ENCODE measurements around the gene ULBP1.

ULBP1 gene

GRCh38 chr6:149987602-149988107 is 23.9 kb downstream of the ULBP1 start:
- Histone ChIP-seq H3K36me3 (ENCODE audit: low read length) (no peaks in the 10 kb centered on the region), H3K9me2 (replicated peaks; ENCODE audit: insufficient read depth, low read length) (no peaks in the 10 kb centered on the region), H3K27ac (ENCODE audit: low read depth, low read length) (no peak overlapping the region), H2AFZ (ENCODE audit: low read depth, low read length, severe bottlenecking) (no peak overlapping the region), H3K4me2 (ENCODE audit: low read depth, low read length, poor library complexity, severe bottlenecking) (no peak overlapping the region), H3K9ac (ENCODE audit: low read length) (no peak overlapping the region), H3K27me3 (ENCODE audit: low read length) (no peaks in the 10 kb centered on the region), H3K79me2 (ENCODE audit: insufficient read depth, low read length) (no peaks in the 10 kb centered on the region), H3K9me3 (ENCODE audit: insufficient read depth, low read length) (no peaks in the 10 kb centered on the region), H3K4me3 (ENCODE audit: insufficient read depth, low read length, poor library complexity, severe bottlenecking) (no peak overlapping the region), H4K20me1 (ENCODE audit: low read depth, low read length) (no peaks in the 10 kb centered on the region), H3F3A (ENCODE audit: insufficient read depth) (no peaks in the 10 kb centered on the region)
- TF ChIP-seq EZH2phosphoT487 (conservative IDR thresholded peaks at IDR 0.05; ENCODE audit: low read length): no peak
- no peak for TF ChIP-seq CTCF (IDR thresholded peaks at IDR 0.05; ENCODE audit: insufficient read depth, low read length, poor library complexity, severe bottlenecking)

GRCh38 chr6:149988550-149989346 is 25.0 kb downstream of the ULBP1 start:
- Histone ChIP-seq H3K36me3 (ENCODE audit: low read length) (no peaks in the 10 kb centered on the region), H3K79me2 (ENCODE audit: insufficient read depth, low read length) (no peaks in the 10 kb centered on the region), H2AFZ (ENCODE audit: low read depth, low read length, severe bottlenecking) (no peak overlapping the region), H4K20me1 (ENCODE audit: low read depth, low read length) (no peaks in the 10 kb centered on the region), H3K9me2 (replicated peaks; ENCODE audit: insufficient read depth, low read length) (no peaks in the 10 kb centered on the region), H3K4me2 (ENCODE audit: low read depth, low read length, poor library complexity, severe bottlenecking) (no peak overlapping the region), H3F3A (ENCODE audit: insufficient read depth) (no peaks in the 10 kb centered on the region), H3K9ac (ENCODE audit: low read length) (no peak overlapping the region), H3K27ac (ENCODE audit: low read depth, low read length) (no peak overlapping the region), H3K9me3 (ENCODE audit: insufficient read depth, low read length) (no peaks in the 10 kb centered on the region), H3K4me3 (ENCODE audit: insufficient read depth, low read length, poor library complexity, severe bottlenecking) (no peak overlapping the region), H3K27me3 (ENCODE audit: low read length) (no peaks in the 10 kb centered on the region)
- TF ChIP-seq EZH2phosphoT487 (conservative IDR thresholded peaks at IDR 0.05; ENCODE audit: low read length) (no peak), CTCF (IDR thresholded peaks at IDR 0.05; ENCODE audit: insufficient read depth, low read length, poor library complexity, severe bottlenecking) (no peak)

GRCh38 chr6:149990212-149990660 is 26.5 kb downstream of the ULBP1 start:
- no peaks in the 10 kb centered on the region for H4K20me1 ChIP-seq (ENCODE audit: low read depth, low read length)
- no peak overlapping the region for H2AFZ ChIP-seq (ENCODE audit: low read depth, low read length, severe bottlenecking)
- no peak overlapping the region for H3K9ac ChIP-seq (ENCODE audit: low read length)
- H3F3A ChIP-seq (ENCODE audit: insufficient read depth): no peaks in the 10 kb centered on the region
- H3K9me3 ChIP-seq (ENCODE audit: insufficient read depth, low read length): no peaks in the 10 kb centered on the region
- H3K4me3 ChIP-seq (ENCODE audit: insufficient read depth, low read length, poor library complexity, severe bottlenecking): no peak overlapping the region
- no peaks in the 10 kb centered on the region for H3K36me3 ChIP-seq (ENCODE audit: low read length)
- TF ChIP-seq EZH2phosphoT487 (conservative IDR thresholded peaks at IDR 0.05; ENCODE audit: low read length) (no peak), CTCF (IDR thresholded peaks at IDR 0.05; ENCODE audit: insufficient read depth, low read length, poor library complexity, severe bottlenecking) (no peak)
- no peaks in the 10 kb centered on the region for H3K79me2 ChIP-seq (ENCODE audit: insufficient read depth, low read length)
- H3K4me2 ChIP-seq (ENCODE audit: low read depth, low read length, poor library complexity, severe bottlenecking): peak overlapping the region; percentile 43
- H3K27me3 ChIP-seq (ENCODE audit: low read length): no peaks in the 10 kb centered on the region
- no peak overlapping the region for H3K27ac ChIP-seq (ENCODE audit: low read depth, low read length)
- H3K9me2 ChIP-seq (replicated peaks; ENCODE audit: insufficient read depth, low read length): no peaks in the 10 kb centered on the region
